Ovary (tissue), 3 donors: ENCODE measurements around the gene EXOC7.

Source experiments
- POLR2A ChIP-seq: fragments of 450-650 bp; IDR thresholded peaks from one replicate; pipeline ENCODE4 v1.6.1; 2017; ENCODE audit warnings: antibody characterized with exemption, mild to moderate bottlenecking, moderate library complexity
- TF ChIP-seq, protein P1 (sequence below), 3 donors: fragments of 450-650 bp in 2 of 3; fragments of 200-600 bp in 1 of 3; IDR thresholded peaks; one replicate each; pipeline versions ENCODE4 v1.5.1 to v1.8.0; 2016 to 2022; ENCODE audit warnings: antibody characterized with exemption in 3 of 3, mild to moderate bottlenecking in 1 of 3
- donor health status: DM: no; HTN: no; CAD: no.

DNA sequence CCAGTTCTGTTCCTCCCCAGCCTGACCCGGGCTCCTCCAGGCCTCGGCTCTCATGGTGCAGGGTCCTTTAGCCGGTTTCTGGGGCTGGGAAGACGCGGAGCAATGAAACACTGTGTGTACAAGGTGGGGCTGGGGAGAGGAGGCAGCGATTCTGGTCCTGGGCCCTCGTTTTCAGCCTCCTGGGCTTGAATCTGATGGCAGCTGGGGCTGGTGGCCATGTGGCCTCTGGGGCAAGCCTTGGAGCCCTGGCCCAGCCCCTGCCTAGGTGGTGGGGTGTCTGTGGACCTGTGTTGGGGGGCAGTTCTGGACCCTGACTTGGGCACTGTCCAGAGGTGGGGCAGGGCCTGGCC lies 33.4 kb upstream of the EXOC7 start:
- TF ChIP-seq, protein P1, sequence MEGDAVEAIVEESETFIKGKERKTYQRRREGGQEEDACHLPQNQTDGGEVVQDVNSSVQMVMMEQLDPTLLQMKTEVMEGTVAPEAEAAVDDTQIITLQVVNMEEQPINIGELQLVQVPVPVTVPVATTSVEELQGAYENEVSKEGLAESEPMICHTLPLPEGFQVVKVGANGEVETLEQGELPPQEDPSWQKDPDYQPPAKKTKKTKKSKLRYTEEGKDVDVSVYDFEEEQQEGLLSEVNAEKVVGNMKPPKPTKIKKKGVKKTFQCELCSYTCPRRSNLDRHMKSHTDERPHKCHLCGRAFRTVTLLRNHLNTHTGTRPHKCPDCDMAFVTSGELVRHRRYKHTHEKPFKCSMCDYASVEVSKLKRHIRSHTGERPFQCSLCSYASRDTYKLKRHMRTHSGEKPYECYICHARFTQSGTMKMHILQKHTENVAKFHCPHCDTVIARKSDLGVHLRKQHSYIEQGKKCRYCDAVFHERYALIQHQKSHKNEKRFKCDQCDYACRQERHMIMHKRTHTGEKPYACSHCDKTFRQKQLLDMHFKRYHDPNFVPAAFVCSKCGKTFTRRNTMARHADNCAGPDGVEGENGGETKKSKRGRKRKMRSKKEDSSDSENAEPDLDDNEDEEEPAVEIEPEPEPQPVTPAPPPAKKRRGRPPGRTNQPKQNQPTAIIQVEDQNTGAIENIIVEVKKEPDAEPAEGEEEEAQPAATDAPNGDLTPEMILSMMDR (IDR thresholded peaks at IDR 0.05), result no peak
- TF ChIP-seq POLR2A, result no peak
